Activated CD4-positive, alpha-beta memory T cell treated with anti-CD3 and anti-CD28 coated beads for 36 hours (primary cell): ENCODE results near the gene DNAJA1. TPM values are rescaled to one million over a fixed set of nuclear protein-coding genes. Genes with fewer than 3 reads are reported as not detected.

Experiments used
- CTCF ChIA-PET: fragments of 350-600 bp; sonication (Branson Sonifier 250); formaldehyde crosslinking; loops from one replicate; lab custom pipeline; 2021; ENCODE audit warnings: antibody characterized with exemption, inconsistent platforms; lab: Charles Lee
- POLR2A ChIA-PET: fragments of 350-600 bp; sonication (Branson Sonifier 250); formaldehyde crosslinking; loops from one replicate; lab custom pipeline; 2021; ENCODE audit warnings: antibody characterized with exemption; lab: Charles Lee
- DNase-seq: peaks from one replicate; pipeline ENCODE4 v3.0.0-alpha.2; 2020
- H3K27ac Mint-ChIP-seq: one replicate; pipeline ENCODE4 v1.8.0; 2021; ENCODE audit warnings: mixed read lengths
- H3K27me3 Mint-ChIP-seq: one replicate; pipeline ENCODE4 v1.8.0; 2021; ENCODE audit warnings: mixed read lengths
- H3K36me3 Mint-ChIP-seq: one replicate; pipeline ENCODE4 v1.8.0; 2021; ENCODE audit warnings: mixed read lengths
- H3K4me1 Mint-ChIP-seq: one replicate; pipeline ENCODE4 v1.8.0; 2021; ENCODE audit warnings: low read depth, mixed read lengths
- H3K4me3 Mint-ChIP-seq: one replicate; pipeline ENCODE4 v1.8.0; 2021; ENCODE audit warnings: mild to moderate bottlenecking, mixed read lengths
- H3K9me3 Mint-ChIP-seq: one replicate; pipeline ENCODE4 v1.8.0; 2021; ENCODE audit warnings: mixed read lengths
- intact Hi-C: fragments of 100-400 bp; cut with micrococcal nuclease; formaldehyde crosslinking; loops from one replicate; pipeline ENCODE4 v1.15.1; 2023
- total RNA-seq, 2 experiments: library from RNA; stranded (reverse); gene quantifications; one replicate each; pipeline ENCODE4 v1.2.3, GENCODE V29; 2021

The DNAJA1 gene
- total RNA-seq, 2 experiments from 2014 or later = 173 to 184 TPM

DNA sequence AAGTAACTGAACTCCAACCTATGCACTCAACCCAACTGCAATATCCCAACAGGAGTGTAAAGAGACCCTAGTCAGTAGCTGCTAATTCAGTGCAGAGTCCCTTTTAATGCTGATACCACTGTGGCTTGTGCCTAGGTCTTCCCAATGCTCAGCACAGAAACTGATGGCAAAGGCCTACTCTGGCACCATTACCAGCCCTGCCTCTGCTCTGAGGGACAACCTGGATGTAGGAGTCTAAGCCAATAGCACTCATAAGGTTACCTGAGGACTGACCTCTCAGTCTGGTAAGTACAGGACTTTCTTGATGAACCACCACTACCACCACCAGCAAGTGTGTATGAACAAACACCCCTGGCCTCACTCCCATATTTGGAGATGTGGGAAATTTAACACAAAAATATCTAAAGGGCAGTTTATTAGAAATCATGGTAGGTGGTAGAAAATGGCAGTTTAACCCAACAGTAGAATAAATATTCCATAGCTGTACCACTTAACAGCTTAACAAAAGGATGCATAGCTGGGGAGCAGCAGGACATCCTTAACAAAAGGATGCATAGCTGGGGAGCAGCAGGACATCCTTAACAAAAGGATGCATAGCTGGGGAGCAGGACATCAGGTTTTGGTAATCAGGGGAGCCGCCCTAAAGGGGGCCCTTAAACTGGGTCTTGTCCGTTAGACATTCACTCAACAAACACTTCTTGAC, 11.0 kb upstream of the DNAJA1 start:
- DNase-seq = no peak
- ChIA-PET POLR2A (interaction anchor here (2.2 kb wide), 1 partner anchor 10 kb away, joined by 9 read pairs; the partner anchor contains the start of gene DNAJA1), CTCF (no interaction called here)
- Mint-ChIP-seq H3K27ac (no peak overlapping the region), H3K36me3 (peaks cover 9% of the 10 kb centered on the region), H3K9me3 (no peaks in the 10 kb centered on the region), H3K4me1 (no peaks in the 10 kb centered on the region), H3K27me3 (no peaks in the 10 kb centered on the region), H3K4me3 (no peak overlapping the region)
- intact Hi-C loops = no loop called here

DNA sequence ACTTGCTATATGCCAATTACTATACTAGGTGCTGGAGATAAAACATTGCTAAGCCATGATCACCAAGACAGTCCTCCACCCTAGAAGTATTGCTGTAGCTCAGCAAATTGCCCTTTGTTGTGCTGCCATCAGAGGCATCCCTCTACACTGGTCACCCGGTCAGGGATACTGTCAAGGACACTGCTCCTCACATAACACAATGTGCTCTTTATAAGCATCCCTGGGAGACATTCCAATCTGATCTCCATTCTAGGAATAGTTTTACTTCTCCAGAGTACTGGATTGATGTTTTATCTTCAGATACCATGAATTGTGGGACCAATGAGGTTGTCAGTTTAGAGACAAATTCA, 10.4 kb upstream of the DNAJA1 start:
- DNase-seq = no peak
- no peak overlapping the region for H3K4me3 Mint-ChIP-seq
- no peak overlapping the region for H3K27ac Mint-ChIP-seq
- ChIA-PET POLR2A (no interaction called here), CTCF (no interaction called here)
- no peaks in the 10 kb centered on the region for H3K4me1 Mint-ChIP-seq
- no peaks in the 10 kb centered on the region for H3K27me3 Mint-ChIP-seq
- H3K9me3 Mint-ChIP-seq = no peaks in the 10 kb centered on the region
- peaks cover 10% of the 10 kb centered on the region for H3K36me3 Mint-ChIP-seq
- intact Hi-C loops = no loop called here

DNA sequence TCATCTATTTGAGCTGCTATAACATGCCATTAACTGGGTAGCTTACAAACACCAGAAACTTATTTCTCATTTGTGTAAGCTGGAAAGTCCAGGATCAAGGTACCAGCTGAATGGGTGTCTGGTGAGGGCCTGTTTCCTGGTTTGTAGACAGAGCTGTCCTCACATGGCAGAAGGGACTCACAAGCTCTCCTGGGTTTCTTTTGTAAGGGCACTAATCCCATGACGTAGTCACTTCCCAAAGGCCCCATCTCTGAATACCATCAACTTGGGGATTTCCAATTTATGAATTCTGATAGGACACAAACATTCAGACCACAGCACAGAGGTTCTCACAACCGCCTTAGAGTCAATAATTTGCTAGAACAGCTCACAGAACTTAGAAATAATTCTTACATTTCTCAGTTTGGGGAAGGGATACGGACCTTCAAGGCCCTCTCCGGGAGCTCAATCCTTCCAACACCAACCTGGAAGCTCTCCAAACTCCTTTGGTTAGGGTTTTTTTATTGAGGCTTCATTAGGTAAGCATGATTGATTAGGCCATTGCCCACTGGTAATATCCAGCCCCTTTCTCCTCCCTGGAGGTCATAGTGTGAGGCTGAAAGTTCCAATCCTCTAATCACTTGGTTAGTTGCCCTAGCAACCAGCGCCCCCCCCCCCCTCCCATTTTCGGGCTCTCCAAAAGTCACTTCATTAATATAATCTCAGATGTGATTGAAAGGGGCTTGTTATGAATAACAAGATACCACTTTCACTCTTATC, 7.6 kb upstream of the DNAJA1 start:
- Mint-ChIP-seq H3K4me3 (no peak overlapping the region), H3K9me3 (no peaks in the 10 kb centered on the region), H3K27ac (no peak overlapping the region), H3K27me3 (no peaks in the 10 kb centered on the region), H3K36me3 (peaks cover 18% of the 10 kb centered on the region), H3K4me1 (peaks cover 8% of the 10 kb centered on the region)
- CTCF ChIA-PET = no interaction called here
- POLR2A ChIA-PET = no interaction called here
- intact Hi-C loops = no loop called here
- DNase-seq = no peak

DNA sequence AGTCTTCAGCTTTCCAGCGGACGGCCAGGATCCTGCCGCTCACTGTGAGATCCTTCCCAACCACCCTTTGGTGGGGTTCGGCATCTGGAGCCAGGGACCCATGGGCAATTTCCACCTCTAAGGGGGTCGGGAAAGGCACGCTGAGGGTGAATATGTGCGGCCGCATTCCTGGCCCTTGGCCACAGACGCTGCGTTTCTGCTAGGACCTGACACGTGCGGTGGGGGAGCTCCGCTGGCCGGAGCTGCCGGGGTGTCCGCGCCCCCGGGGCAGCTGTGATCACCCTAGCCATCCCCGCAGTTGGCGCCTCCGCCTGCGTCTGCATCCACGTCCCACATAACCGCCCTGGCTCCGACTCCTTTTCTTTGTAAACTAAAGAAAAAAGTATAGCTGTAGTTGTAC, 5.3 kb upstream of the DNAJA1 start:
- Mint-ChIP-seq H3K36me3 (peaks cover 25% of the 10 kb centered on the region), H3K27me3 (no peaks in the 10 kb centered on the region), H3K9me3 (no peaks in the 10 kb centered on the region), H3K4me1 (peaks cover 25% of the 10 kb centered on the region), H3K4me3 (no peak overlapping the region), H3K27ac (no peak overlapping the region)
- ChIA-PET POLR2A (no interaction called here), CTCF (no interaction called here)
- DNase-seq = no peak
- intact Hi-C loops = no loop called here

DNA sequence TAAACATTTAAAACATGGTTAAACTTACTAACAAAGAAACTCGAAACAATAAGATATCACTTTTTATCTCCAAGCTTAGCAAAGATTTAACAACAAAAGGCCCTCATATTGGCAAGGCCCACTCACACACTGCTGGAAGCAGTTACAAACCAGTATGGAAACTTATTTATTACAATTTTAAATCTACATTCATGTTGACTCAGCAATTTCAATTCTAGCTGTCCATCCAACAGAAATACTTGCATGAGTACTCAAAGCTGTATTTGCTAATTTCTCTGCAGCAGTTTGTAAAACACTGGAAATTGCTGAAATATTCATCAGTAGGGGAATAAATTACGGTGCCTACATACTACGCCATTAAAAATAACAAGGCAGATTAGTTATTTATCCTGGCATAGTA, 2.8 kb upstream of the DNAJA1 start:
- no peak overlapping the region for H3K27ac Mint-ChIP-seq
- intact Hi-C loops = no loop called here

DNA sequence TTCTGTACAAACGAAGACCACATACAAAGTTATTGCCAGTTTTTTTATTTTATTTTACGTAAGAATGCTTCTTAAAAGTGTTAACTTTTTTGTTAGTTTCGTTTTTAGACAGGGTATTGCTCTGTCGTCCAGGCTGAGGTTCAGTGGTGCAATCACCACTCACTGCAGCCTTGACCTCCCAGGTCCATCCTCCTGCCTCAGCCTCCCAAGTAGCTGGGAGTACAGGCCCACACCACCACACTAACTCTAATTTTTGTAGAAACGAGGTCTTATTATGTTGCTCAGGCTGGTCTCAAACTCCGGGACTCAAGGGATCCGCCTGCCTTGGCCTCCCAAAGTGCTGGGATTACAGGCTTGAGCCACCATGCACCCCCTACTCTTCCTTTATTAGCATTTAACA, 2.3 kb upstream of the DNAJA1 start:
- Mint-ChIP-seq H3K9me3 (no peaks in the 10 kb centered on the region), H3K27me3 (no peaks in the 10 kb centered on the region), H3K4me1 (peaks cover 36% of the 10 kb centered on the region), H3K4me3 (peak overlapping the region; percentile 98), H3K27ac (peak overlapping the region; percentile 49), H3K36me3 (peaks cover 42% of the 10 kb centered on the region)
- no peak for DNase-seq
- POLR2A ChIA-PET = interaction anchor here (3.0 kb wide), 1 partner anchor 21 kb away, joined by 33 read pairs; the partner anchor contains the start of gene APTX
- intact Hi-C loops = no loop called here
- CTCF ChIA-PET = no interaction called here

More for the DNA sequence above, 2.8 kb upstream of the DNAJA1 start:
- Mint-ChIP-seq H3K36me3 (peaks cover 39% of the 10 kb centered on the region), H3K4me3 (no peak overlapping the region), H3K4me1 (peaks cover 36% of the 10 kb centered on the region), H3K27me3 (no peaks in the 10 kb centered on the region), H3K9me3 (no peaks in the 10 kb centered on the region)
- ChIA-PET CTCF (no interaction called here), POLR2A (no interaction called here)
- DNase-seq = no peak

DNA sequence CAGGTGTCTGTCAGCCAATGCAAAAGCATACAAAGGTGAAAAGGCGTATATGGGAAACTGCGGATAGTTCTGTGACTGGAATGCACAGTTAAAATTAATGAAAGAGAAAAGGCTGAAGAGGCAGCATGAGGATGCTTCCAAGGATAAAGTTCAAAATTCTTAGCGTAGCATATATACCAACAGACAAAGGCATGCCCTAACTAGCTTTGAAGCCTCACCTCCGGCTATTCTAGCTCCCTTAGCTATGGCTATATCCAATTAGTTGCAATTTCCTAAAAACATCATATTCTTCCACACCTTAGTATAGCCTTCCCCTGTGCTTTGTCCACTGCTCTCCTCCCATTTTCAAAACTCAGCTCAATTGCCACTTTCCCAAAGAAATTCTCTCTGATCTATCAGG, 1.4 kb upstream of the DNAJA1 start:
- intact Hi-C loops = loop anchor here (1.0 kb wide), 1 partner anchor 22 kb away; the partner anchor contains the start of gene APTX
- DNase-seq = no peak
- Mint-ChIP-seq H3K27ac (peak overlapping the region; percentile 95), H3K4me1 (peaks cover 44% of the 10 kb centered on the region), H3K27me3 (no peaks in the 10 kb centered on the region), H3K9me3 (no peaks in the 10 kb centered on the region), H3K36me3 (peaks cover 50% of the 10 kb centered on the region), H3K4me3 (peak overlapping the region; percentile 98)
- ChIA-PET CTCF (interaction anchor here (1.0 kb wide), 2 partner anchors 38 to 55 kb away, joined by 3 to 4 read pairs; no protein-coding TSS in a partner anchor), POLR2A (interaction anchor here (1.5 to 3.7 kb wide), 4 partner anchors 11 to 241 kb away, joined by 9 to 33 read pairs (median 18); partner anchors contain the start of genes APTX, BAG1 and CHMP5)

DNA sequence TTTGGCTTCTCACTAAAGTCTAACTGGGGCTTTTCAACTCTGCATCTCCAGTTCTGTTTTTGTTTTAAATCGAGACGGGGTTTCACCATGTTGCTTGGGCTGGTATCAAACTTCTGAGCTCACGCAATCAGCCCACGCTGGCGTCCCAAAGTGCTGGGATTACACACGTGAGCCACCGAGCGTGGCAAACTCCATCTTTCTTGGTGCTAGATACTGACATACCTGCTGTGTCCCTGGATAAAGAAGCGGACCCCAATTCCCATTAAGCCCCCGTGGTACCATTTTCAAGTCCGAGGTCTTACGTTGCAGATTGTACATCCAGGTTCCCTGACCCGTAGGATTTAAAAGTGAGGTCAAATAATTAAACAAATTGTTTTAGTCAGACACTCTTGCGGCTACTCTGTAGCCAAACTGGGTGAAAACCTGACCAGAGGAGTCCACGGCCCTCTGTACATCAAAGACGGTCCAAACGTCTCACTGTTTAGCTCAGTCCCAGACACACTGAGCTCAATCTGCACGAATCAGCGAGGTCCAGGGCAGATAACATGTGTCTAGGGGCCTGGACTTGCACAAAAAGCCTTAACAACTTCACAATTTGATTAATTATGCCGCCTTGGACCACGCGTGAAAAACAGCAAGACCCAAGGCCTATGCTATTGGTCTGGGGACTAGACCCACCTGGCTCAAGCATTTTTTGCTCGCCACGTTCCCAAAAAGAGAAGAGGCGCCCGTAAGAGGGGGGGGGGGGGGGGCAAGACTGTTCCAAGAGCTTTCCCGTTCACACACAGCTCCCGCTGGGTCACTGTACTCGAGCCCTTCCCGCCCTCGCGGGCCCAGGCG, 727 bp upstream of the DNAJA1 start:
- ChIA-PET CTCF (interaction anchor here (1.0 to 1.3 kb wide), 4 partner anchors 21 to 202 kb away, joined by 3 to 5 read pairs (median 4); no protein-coding TSS in a partner anchor), POLR2A (interaction anchor here (0.6 to 3.7 kb wide), 21 partner anchors 8 to 640 kb away, joined by 3 to 33 read pairs (median 5); partner anchors contain the start of genes ACO1, APTX, B4GALT1 and BAG1)
- Mint-ChIP-seq H3K4me3 (peak overlapping the region; percentile 98), H3K27me3 (no peaks in the 10 kb centered on the region), H3K9me3 (no peaks in the 10 kb centered on the region), H3K27ac (peak overlapping the region; percentile 95), H3K4me1 (peaks cover 51% of the 10 kb centered on the region), H3K36me3 (peaks cover 54% of the 10 kb centered on the region)
- intact Hi-C loops = loop anchor here (1.0 kb wide), 1 partner anchor 23 kb away; the partner anchor contains the start of gene APTX
- peak; percentile 67 for DNase-seq

DNA sequence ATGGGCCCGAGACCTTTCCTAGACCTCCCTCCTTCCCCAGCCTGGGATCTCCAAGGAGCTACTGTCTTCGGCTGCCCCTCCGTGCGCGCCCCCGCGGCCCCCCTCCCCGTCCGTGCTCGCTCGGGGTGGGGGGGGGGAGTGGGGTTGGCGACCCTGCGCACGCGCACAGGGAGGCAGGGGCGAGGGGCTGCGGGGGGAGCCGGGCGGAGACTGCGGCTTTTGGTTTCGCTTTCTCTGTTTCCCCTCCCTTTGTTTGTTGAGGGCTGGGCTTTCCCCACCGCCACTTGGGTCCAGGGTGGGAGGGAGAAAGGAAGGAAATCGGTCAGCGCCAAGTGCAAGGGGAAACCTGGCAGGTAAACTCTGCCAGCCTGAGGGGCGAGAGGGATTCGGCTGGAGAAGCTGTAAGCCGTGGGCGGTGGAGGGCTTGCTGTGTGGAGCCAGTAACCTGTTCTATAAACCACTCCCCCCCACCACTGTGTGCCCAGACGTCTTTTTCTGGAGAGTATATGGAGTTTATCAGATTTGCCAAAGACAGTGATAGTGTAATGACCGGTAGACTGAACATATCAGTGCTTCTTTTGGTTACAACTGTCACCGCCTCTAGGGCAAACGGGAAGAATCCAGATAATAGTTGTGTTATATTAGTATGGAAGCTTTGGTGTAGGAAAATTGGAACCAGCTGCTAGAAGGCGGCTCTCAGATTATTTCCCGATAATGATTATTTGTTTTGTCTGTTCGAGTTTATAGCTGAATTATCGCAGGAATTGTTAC, 684 bp downstream of the DNAJA1 start:
- Mint-ChIP-seq H3K4me1 (peaks cover 59% of the 10 kb centered on the region), H3K4me3 (peak overlapping the region; percentile 98), H3K36me3 (peaks cover 55% of the 10 kb centered on the region), H3K27me3 (no peaks in the 10 kb centered on the region), H3K27ac (peak overlapping the region; percentile 95), H3K9me3 (no peaks in the 10 kb centered on the region)
- CTCF ChIA-PET = interaction anchor here (0.6 to 1.3 kb wide), 3 partner anchors 145 to 201 kb away, joined by 3 to 5 read pairs (median 5); no protein-coding TSS in a partner anchor
- POLR2A ChIA-PET = interaction anchor here (0.8 to 3.7 kb wide), 12 partner anchors 9 to 265 kb away, joined by 3 to 33 read pairs (median 8); partner anchors contain the start of genes APTX, B4GALT1, BAG1 and CHMP5
- peak; percentile 89 for DNase-seq
- intact Hi-C loops = loop anchor here (1.0 kb wide), 7 partner anchors 19 to 473 kb away; partner anchors contain the start of genes B4GALT1, BAG1, NFX1 and SMIM27

DNA sequence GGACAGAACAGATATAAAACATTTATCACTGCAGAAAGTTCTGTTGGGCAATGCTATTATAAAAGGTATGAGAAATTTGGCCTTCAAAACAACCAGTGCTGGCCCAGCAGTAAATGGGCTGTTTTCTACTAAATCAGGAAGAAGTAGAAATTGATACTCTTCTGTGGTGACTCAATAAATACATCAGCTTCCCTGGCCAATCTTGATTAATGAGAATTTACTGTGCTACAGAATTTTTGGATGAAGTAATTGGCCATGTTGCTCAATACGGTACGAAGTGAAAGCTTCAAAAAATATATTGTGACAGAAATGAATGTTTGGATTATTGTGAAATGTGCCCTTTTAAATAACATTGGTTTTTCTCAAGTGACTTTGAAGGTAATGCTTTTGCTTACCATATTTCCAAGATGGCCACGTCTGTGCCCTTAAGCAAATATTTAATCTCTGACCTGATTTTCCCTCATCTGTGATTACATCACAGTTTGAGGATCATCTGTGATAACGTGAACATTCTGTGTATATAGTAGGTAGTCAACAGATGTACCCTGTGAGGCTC, 4.2 kb downstream of the DNAJA1 start:
- no peaks in the 10 kb centered on the region for H3K9me3 Mint-ChIP-seq
- peak overlapping the region; percentile 40 for H3K4me3 Mint-ChIP-seq
- peaks cover 74% of the 10 kb centered on the region for H3K36me3 Mint-ChIP-seq
- ChIA-PET POLR2A (interaction anchor here (0.7 kb wide), 1 partner anchor 43 kb away, joined by 3 read pairs; no protein-coding TSS in a partner anchor), CTCF (interaction anchor here (1.0 kb wide), 1 partner anchor 197 kb away, joined by 5 read pairs; no protein-coding TSS in a partner anchor)
- no peaks in the 10 kb centered on the region for H3K27me3 Mint-ChIP-seq
- peak overlapping the region; percentile 95 for H3K27ac Mint-ChIP-seq
- DNase-seq = no peak
- intact Hi-C loops = no loop called here
- H3K4me1 Mint-ChIP-seq = peaks cover 65% of the 10 kb centered on the region
